RKO (cell line): Measurements from ENCODE around the gene NRXN3.

Experiments
- DNase-seq: peaks from one replicate; pipeline ENCODE4 v3.0.0-alpha.2; 2016; ENCODE audit warnings: low spot score

Gene NRXN3

DNA sequence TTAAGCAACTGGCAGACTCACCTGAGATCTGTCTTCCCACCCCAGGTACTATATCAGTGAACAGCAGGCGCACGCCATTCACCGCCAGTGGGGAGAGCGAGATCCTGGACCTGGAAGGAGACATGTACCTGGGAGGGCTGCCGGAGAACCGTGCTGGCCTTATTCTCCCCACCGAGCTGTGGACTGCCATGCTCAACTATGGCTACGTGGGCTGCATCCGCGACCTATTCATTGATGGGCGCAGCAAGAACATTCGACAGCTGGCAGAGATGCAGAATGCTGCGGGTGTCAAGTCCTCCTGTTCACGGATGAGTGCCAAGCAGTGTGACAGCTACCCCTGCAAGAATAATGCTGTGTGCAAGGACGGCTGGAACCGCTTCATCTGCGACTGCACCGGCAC is 544.5 kb downstream of the NRXN3 start:
- no peak for DNase-seq

DNA sequence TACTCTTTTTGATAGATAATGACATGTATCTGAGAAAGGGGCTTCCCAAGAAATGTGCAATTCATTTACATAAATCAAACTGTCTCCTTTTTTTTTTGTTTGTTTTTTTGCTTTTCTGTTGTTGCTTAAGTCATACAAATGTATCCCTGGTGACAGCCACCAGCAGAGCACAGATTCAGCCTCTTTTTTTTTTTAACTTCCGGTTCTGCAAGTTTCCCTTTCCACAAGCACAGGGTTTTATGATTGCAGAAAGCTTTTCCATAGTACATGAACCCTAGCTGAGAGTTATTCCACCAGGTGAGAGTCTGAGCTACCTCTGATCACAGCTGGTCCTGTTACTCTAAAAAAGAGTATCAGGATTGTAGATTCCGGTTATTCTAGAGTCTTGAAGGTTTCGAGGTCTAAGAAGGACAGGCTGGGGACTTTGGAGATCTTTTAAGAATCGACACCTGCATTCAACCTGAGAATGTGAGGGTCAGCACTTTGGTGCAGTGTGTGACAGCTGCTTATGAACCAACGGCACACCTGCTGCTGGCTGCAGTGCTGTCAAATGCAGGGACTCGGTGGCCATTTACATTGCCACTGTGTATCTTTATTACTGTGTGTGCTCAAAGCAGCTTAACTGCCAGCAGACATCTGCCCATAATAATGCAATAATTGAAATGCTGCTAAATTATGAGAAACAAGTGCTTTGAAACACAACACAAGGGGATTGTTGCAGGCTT is 551.7 kb downstream of the NRXN3 start:
- no peak for DNase-seq

DNA sequence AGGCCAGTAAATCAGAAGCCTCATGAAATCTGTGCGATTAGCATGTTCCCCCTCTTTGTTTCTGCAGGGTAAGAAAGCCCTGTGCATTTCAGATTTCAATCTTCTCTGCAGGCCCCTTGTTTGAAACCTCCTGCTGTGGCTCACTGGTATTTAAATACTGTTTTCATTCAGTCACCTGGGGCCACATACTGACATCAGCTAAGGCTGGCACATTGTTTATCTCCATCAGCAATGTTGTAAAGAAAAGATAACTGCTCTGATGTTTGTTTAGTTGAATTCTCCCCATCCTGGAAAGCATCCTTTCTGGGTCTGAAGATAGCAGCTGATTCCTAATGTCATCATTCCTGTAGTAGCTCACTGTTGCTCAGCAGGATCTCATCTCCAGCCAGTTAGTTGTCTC is 554.9 kb downstream of the NRXN3 start:
- no peak for DNase-seq

DNA sequence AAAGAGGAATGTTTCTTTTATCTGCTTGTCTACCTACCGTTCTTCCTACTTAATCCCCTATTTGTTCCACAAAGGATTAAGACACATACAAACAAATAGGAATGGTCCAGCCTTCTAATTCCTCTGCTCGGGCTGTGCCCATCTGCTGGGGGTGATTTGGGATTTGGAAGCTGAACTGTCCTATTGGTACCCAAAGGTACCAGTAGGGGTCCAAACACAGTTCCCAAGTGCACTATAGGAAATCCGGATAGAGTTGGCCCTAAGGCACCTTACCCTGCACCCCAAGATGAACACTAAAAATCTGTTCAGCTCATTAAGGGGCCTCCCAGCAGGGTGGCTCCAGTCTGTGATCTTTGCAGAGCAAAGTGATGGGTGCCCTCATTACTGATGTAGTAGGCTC is 566.9 kb downstream of the NRXN3 start:
- DNase-seq = no peak

DNA sequence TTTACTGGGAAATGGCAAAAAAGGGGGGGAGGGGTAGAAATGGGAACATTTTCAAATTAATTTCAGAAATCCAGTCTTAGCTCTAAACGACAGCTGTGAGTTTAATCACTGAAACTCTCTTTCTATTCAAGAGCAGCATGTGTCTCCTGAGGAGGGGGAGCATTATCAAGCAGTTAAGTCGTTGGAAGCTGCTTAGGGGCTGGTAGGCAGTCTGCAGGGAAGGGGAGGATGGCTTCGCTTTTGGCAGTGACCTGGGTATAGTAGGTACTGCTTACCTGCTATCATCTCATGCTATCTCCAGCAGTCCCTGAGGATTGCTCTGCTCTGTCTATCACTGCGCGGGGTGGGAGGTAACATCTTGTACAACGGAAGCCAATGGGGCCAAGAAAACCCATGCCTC is 567.4 kb downstream of the NRXN3 start:
- no peak for DNase-seq

DNA sequence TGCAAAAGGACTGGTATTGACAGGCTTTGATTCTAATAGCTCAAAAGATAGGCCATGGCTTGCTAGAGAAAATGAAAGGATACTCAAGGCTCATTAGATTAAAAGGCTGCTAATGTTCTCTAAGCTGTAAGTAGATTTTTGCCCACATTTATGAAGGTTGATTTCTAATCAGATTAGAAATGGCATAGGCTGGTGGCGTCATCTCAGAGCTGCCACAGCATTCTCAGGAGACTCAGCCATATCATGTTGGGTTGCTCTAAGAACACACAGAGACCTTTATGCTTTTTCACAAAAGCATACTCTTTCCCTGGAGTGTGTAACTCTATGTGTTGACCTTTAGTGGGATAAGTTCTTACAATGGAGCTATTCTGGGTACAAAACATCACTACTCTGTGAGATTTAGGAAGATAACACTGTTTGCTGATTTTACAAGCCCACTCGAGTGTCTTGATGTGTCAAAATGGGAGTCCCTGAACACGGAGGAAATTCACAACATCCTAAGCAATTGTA is 576.0 kb downstream of the NRXN3 start:
- no peak for DNase-seq

DNA sequence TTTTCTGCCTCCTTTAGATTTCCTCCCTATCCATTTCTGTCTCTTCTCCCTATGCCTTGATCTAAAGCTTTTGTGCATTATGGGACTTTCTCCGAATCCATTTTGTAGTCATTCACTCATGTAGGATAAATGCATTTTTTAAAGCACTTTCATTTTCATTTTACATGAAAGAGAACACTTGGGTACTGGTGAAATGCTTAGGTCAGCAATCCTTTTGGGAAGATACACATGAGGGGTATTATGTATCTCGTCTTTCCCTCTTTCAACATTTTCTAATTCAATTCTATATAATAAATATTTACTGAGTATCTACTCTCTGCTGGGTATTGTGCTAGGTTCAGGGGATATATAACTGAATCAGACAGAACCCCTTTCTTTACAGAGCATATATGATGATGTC is 577.6 kb downstream of the NRXN3 start:
- no peak for DNase-seq

DNA sequence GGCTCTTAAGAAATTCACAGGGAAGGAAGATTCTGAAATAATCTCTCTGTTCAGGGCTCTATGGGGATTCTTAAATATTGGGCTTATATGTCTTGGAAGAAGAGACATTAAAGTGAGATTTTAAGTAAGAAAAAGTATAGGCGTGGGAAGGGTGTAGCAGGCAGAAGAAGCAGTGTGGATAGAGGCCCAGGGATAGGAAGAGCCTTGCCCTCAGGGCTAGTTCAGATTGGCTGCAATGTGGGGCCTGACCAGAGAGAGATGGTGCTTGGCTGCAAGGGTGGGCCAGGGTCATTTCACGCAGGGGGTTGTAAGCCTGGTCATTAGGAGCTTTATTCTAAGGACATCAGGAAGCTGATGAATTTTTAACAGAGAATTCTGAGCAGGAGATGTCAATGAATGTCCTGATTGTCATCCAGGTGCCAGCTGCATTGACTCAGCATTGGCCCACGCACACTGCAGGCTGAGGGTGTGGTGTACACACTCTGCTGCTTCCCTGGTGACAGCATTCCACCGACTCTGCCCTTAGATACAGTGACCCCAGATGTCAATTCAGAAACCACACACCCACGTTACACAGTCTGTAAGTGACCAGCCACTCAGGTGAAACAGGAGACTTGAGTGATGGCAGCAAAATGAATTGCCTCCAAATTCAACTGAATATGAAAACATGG is 582.5 kb downstream of the NRXN3 start:
- DNase-seq = peak; percentile 5

DNA sequence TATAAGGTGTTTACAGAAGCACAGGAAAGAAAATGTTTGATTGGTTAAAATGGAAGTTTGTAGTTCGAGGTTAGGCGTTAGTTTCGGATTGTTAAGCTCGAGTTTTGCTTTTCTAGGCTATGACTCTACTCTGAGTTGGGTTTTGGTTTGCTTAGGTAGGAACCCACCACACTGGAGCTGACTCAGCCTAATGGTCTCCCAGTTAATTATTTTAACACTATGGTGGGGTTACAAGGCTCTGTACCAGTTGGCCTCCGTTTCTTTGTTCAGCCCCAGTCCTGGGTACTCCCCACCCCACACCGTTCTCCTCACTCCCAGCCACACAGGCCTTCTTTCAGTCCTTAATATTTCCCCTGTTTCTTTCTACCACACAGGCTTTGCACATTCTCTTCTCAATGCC is 583.9 kb downstream of the NRXN3 start:
- DNase-seq = no peak

DNA sequence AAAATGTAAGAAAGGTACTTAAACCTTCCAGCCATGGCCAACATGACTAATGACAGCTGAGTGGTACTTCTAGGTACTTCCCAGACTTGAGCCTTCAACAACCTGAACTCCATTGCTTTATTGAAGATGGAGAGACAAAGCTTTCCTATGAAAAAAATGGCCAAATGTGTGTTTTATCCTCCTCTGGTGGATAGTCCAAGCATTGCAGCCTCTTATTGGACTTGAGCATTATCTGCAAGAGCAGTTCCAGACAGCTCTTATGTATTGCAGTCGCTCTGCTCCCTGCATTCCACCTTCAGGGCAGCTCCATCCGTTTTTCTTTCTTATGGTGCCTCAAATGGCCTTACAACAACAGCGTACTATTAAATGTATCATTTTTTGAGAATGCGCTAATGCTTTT is 588.2 kb downstream of the NRXN3 start:
- DNase-seq = peak; percentile 53

DNA sequence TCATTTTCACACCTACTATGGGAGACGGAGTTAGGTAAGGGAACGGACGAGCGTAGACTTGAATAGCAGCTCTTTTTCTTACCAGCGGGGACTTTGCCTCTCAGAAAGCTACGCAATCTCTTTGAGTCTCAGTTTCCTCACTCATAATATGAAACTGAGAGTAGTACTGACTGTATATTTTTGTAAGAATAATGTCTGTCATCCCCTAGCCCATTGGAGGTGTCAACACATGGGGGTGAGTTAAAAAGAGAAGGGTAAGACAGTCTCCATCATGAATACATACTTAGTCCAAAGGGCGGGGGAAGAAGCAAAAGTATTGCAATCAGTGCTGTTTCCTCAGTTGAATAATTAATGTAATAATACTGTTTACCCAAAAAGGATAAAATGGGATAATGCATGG is 592.2 kb downstream of the NRXN3 start:
- DNase-seq = no peak

DNA sequence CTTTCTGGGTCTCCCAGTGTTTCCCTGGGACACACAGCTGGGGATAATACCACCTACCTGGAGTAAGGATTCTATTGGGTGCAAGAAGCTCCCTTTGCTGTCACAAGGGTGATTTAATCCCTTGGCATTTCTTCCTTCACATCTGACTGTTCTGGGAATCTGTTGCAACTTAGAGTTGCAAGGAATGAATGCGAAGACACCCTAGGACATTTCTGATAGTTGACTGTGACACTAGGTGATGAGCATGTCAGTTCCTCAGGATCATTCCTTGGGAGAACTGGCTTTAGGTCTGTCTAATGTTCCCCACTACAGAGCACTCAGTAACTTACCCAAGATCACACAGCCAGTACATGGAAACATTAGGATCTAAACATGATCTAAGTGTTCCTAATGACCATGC is 593.6 kb downstream of the NRXN3 start:
- no peak for DNase-seq

DNA sequence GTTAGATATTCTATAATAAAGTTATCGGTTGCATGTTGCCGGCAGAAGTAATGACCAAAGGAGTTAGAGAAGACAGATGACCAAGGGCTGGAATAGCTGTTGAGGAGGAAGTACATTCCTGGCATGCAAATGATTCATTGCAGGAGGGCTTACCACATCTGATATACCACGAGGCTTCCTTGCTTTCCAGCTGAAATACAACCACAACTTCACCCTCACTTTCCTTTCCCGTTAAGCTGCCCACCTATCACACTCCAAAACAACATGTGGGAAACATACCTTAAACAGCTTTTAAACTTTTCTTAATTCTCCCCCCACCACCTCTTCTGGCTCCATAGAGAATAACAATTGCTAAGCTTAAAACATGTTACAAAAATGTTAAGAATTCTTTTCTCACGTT is 594.1 kb downstream of the NRXN3 start:
- DNase-seq = peak; percentile 8

DNA sequence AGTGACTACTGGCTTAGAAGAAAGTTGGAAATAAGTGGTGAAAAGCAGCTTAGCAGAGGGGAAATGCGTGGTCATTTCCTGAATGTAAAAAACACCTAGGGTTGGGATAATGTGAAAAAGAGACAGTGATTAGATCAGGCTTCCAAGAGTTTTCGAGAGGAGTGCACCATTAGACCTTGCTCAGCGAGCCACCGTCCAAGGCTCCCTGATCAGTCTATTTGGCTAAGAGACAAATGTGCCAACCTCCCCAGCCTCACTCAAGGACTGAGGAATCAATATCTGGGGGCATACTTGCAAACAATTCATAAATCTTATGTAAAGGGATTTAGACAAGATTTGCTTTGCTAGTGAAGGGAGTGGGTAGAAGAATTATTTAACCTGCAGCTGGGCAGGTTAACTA is 594.5 kb downstream of the NRXN3 start:
- DNase-seq = no peak

DNA sequence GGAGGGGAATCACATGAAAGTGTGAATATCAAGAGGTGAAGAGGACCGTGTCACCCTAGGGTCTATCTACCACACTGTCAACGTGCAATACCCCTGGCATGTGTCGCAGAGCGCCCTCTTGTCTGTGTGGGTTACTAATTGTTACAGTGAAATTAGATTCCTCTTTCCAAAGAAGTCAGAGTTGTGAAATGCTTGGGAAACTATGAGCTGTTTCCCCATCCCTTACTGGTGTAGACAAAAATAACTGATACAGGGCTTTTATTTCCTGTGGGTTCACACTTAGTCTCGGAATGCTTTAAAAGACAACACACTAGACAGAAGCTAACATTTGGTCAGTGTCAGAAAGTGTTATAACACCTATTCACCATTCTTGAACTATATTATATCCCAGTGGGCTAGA is 597.3 kb downstream of the NRXN3 start:
- no peak for DNase-seq

DNA sequence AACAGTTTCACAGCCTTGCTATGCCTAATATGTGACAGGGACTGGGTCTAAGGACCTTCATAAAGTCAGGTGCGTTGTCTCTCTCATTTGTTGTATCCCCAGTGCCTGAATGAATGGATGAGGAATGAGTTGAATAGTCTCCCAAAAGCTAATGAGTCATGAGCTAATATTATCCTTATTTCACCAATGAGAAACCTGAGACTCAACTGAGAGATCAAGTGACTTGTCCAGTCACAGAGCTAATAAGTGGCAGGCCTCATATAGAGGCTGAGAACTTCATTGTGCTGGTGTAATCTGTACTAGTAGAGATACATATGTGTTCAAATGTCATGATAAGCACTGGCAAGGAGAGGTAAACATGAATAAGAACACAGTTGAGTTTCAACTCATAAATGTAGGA is 612.4 kb downstream of the NRXN3 start:
- no peak for DNase-seq

DNA sequence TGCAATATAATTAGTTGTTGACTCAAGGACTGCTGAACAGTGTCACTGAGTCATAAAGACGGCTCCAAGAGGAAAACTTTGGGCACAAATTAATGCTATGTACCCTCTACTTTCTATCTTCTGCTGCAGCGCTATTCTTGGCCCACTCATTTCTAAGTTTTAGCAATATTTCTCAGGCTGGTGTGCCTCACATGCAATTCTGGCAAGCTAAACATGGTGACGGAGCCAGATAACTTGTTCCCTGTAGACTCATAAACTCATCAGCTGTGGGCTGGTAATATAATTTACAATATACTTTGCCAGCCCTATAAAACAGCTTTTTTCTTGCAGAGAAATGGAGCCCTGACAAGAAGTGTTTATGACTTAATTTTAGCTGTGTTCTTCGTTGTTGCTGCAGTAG is 615.1 kb downstream of the NRXN3 start:
- DNase-seq = no peak

DNA sequence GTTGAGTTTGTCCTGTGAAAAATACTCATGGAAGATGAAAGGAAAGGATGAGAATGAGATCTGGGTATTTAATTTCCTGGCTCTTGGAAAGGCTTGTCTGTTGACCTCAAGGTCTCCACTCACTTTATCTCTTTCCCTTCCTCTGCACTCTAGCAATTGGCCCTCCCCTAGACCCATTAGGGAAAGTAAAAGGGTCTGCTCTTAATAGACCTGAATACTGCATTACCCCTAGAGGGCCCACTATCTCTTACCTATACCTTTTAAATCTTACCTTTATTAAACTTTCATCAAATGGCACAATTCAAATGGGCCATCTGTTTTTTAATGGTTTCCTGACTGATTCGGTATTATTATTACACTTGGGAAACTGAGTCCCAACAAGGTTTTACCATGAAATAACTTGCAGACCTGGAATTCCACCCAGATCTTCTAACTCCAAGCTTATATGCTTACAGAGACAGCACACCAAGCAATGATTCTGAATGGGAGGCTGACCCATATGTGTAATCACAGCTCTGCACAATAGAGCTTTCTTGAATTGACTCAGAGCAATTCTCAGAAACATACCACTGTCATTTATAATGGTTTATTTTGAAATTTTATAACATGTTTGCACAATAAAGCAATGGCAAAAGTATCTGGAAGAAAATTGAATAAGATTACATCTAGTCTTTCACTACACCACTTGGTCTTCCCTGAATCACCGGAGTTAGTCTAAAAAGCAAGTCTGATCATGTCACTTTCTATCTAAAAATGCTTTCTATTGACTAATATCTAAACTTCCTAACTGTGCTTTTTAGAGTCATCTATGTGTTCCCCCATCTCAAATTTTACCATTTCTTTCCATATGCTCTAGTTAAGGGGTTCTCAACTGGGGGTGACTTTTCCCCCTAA is 618.5 kb downstream of the NRXN3 start:
- DNase-seq = no peak

DNA sequence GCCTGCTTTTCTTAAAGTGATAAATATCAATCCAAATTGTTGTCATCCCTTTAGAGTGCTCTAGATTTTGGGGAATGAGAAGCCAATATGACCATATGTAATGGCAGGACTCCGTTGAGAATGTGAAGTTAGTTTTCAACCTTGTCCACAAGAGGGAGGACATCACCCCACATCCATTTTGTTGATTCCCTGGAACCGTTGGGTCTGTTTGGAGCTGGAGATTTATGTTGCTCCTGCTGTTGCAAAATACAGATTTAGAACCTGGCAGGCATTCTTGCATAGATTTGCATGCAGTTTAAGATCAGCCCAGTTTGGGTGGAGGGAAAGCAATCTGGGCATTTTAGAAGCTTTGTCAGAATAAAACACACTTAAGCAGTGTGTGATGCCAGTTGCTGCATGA is 620.1 kb downstream of the NRXN3 start:
- peak; percentile 17 for DNase-seq

DNA sequence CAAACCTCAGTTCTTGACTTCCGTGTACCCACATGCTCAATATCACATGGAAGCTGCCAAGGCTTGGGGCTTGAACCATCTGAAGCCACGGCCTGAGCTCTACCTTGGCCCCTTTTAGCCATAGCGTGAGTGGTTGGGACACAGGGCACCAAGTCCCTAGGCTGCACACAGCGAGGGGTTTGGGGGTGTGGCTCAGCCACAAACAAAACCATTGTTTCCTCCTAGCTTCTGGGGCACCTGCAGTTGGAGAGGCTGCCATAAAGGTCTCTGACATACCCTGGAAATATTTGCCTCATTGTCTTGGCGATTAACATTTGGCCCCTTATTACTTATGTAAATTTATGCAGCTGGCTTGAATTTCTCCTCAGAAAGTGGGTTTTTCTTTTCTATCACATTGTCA is 628.6 kb downstream of the NRXN3 start:
- no peak for DNase-seq

DNA sequence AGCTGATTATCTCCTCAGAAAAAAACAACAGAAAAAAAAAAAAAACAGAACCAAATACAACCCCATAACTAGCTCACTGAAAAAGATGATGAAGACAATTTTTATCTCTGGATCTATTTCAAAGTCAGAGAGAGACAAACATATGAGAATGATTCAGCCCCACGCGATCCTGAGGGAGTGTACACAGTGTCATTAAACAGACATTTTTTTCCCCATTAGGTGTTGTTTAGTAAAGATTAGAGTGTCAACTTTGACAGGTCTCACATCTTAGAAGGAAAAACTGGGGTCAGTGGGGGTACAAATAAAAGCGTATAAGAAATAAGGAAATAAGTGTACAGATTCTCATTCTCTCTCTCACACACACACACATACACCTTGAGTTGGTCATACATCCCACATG is 635.4 kb downstream of the NRXN3 start:
- DNase-seq = no peak

DNA sequence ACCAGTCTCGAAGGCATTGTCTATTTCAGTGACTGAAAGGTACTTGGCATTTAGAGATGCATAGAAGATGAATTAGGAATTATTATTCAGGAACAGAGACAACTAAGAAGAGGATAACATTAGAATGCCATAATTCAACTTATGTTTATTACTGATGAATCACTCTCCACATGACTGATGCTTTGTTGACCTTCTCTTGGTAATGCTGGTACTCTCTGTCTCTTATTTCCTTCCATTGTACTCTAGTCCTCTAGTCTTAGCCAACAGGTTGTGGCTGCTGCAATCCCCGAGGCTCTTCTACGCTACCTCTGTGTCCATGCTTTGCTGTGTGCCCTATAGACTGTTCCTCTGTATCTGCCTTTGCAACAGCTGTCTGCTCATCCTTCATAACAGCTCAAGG is 652.9 kb downstream of the NRXN3 start:
- no peak for DNase-seq

DNA sequence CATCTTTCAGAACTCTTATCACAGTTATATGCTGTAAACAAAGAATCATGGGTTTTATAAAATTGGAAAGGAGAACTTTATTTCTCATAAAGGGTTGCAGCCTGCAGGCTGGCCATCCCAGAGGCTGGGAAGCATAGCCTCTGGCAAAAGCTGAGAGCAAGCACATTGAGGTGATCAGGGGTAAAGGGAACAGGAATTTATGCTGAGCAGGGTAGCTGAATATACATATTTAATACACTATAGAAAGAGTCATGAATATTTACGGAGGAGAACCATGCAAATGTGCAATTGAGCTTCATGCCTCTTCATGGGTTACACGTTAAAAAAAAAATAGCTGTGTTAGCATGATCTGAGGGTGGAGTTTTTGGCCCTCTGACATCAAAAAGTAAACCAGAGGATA is 653.3 kb downstream of the NRXN3 start:
- DNase-seq = no peak
